ENCODE results near the gene OPHN1.

- TF ChIP-seq POLR2A (IDR thresholded peaks at IDR 0.05) (no peak), CTCF (IDR thresholded peaks at IDR 0.05) (no peak)
Observed at GRCh38 chrX:68196939-68197791, 236.1 kb downstream of the OPHN1 start.

Data from lower leg skin (tissue), 3 donors.